Upper lobe of left lung (tissue), 4 donors: ENCODE results near the gene IGFL2.

Experiments used
- EP300 ChIP-seq, 4 donors: sonication (generic); formaldehyde crosslinking; IDR thresholded peaks; one replicate each; pipeline ENCODE4 v1.5.1; 2017; ENCODE audit warnings: antibody characterized with exemption in 4 of 4, control low read depth in 2 of 4
- POLR2A ChIP-seq, 4 donors: fragments of 450-650 bp; IDR thresholded peaks; one replicate each; pipeline ENCODE4 v1.5.1; 2016 to 2017; ENCODE audit warnings: antibody characterized with exemption in 4 of 4, mild to moderate bottlenecking in 2 of 4
- POLR2AphosphoS5 ChIP-seq, 2 donors: sonication (generic); formaldehyde crosslinking; IDR thresholded peaks; one replicate each; pipeline ENCODE4 v1.5.1; 2017; ENCODE audit warnings: antibody characterized with exemption in 2 of 2
- TF ChIP-seq, protein P1 (sequence below), 6 experiments: fragments of 450-650 bp in 4 of 6; fragments of 200-600 bp in 2 of 6; sonication (generic) in 2 of 6; IDR thresholded peaks; one replicate each; pipeline ENCODE4 v1.5.1; 2016 to 2019; ENCODE audit warnings: antibody characterized with exemption in 6 of 6

DNA sequence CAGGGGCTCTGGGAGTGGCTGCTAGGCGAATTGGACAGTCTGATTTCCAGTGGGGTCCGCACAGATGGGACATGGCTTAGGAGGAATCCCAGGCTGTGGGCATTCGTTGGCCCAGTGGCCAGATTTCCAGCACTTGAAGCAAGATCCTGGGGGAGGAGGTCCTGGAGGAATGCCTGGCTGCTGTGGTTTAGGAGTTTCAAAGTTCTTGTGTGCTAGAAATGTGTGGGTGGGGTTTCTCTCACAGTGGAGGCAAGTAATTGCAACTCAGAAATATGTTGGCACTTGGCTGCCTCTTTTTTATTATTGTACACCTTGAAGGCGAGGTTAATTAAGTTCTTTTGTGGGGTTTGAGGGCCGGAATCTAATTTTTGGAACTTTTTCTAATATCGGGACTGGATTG lies 40.7 kb upstream of the IGFL2 start:
- no peak for TF ChIP-seq EP300 (IDR thresholded peaks at IDR 0.05)
- TF ChIP-seq POLR2AphosphoS5 (IDR thresholded peaks at IDR 0.05): no peak
- TF ChIP-seq POLR2A (IDR thresholded peaks at IDR 0.05): no peak
- TF ChIP-seq, protein P1, sequence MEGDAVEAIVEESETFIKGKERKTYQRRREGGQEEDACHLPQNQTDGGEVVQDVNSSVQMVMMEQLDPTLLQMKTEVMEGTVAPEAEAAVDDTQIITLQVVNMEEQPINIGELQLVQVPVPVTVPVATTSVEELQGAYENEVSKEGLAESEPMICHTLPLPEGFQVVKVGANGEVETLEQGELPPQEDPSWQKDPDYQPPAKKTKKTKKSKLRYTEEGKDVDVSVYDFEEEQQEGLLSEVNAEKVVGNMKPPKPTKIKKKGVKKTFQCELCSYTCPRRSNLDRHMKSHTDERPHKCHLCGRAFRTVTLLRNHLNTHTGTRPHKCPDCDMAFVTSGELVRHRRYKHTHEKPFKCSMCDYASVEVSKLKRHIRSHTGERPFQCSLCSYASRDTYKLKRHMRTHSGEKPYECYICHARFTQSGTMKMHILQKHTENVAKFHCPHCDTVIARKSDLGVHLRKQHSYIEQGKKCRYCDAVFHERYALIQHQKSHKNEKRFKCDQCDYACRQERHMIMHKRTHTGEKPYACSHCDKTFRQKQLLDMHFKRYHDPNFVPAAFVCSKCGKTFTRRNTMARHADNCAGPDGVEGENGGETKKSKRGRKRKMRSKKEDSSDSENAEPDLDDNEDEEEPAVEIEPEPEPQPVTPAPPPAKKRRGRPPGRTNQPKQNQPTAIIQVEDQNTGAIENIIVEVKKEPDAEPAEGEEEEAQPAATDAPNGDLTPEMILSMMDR (IDR thresholded peaks at IDR 0.05): no peak
